Transverse colon (tissue), 3 donors: ENCODE data around the gene GPHA2.

Experiments used
- CTCF ChIP-seq, 5 experiments: fragments of 200-600 bp in 3 of 5; fragments of 450-650 bp in 2 of 5; sonication (generic) in 3 of 5; IDR thresholded peaks; 1 replicate in 2 of 5; 2 replicates in 3 of 5; pipeline ENCODE4 v1.5.1; 2016 to 2017; ENCODE audit warnings: antibody characterized with exemption in 5 of 5, inconsistent platforms in 3 of 5, mild to moderate bottlenecking in 2 of 5, moderate library complexity in 1 of 5
- EP300 ChIP-seq: sonication (generic); formaldehyde crosslinking; IDR thresholded peaks from one replicate; pipeline ENCODE4 v1.6.1; 2017; ENCODE audit warnings: antibody characterized with exemption, low read depth
- POLR2A ChIP-seq: fragments of 450-650 bp; IDR thresholded peaks from one replicate; pipeline ENCODE4 v1.6.1; 2016; ENCODE audit warnings: antibody characterized with exemption, mild to moderate bottlenecking, moderate library complexity

- TF ChIP-seq CTCF (IDR thresholded peaks at IDR 0.05) (no peak), EP300 (no peak), POLR2A (no peak)
Measured at GRCh38 chr11:64930340-64930739, 5.4 kb downstream of the GPHA2 start.
